Lower lobe of right lung (tissue), 2 donors: ENCODE measurements around the gene C8A. TPM values are rescaled to one million over a fixed set of nuclear protein-coding genes. Genes with fewer than 3 reads are reported as not detected.

ENCODE experiments used
- ATAC-seq, 2 donors: fragments of 200-7000 bp; cut with Tn5 transposase; one replicate each; pipeline ENCODE4 v1.9.1; 2020 to 2022; ENCODE audit warnings: mild to moderate bottlenecking in 2 of 2, moderate library complexity in 2 of 2
- DNase-seq: peaks from one replicate; pipeline ENCODE4 v3.0.0-alpha.2; 2020
- H3K27ac ChIP-seq: fragments of 200-600 bp; one replicate; pipeline ENCODE4 v1.8.0; 2022
- H3K27me3 ChIP-seq: fragments of 200-600 bp; one replicate; pipeline ENCODE4 v1.8.0; 2022; ENCODE audit warnings: low read depth
- H3K36me3 ChIP-seq: fragments of 200-600 bp; one replicate; pipeline ENCODE4 v1.8.0; 2022; ENCODE audit warnings: mild to moderate bottlenecking
- H3K4me1 ChIP-seq: fragments of 200-600 bp; one replicate; pipeline ENCODE4 v1.8.0; 2022
- H3K4me3 ChIP-seq: fragments of 200-600 bp; one replicate; pipeline ENCODE4 v1.8.0; 2022; ENCODE audit warnings: mild to moderate bottlenecking
- H3K9me3 ChIP-seq: fragments of 200-600 bp; one replicate; pipeline ENCODE4 v1.8.0; 2022
- CTCF ChIP-seq: fragments of 200-600 bp; IDR thresholded peaks from one replicate; pipeline ENCODE4 v1.8.0; 2022; ENCODE audit warnings: antibody characterized with exemption, mild to moderate bottlenecking
- intact Hi-C: fragments of 100-400 bp; cut with DNase I; formaldehyde crosslinking; loops from one replicate; pipeline ENCODE4 v1.11.0; 2022
- total RNA-seq: library from RNA; stranded (reverse); fragmentation: NEBNext Ultra II Directional; extraction: Animal tissue kit (Norgen Biotek cat#: 25700); gene quantifications from one replicate; pipeline ENCODE4 v1.2.1, GENCODE V29; 2021
- donor health status: DM: no; HTN: yes; CAD: no; lungs with severe emphysema.

The C8A gene
- total RNA-seq, 1 donor from 2014 or later: not detected

- intact Hi-C loops: no loop called here
- Histone ChIP-seq H3K4me3 (no peak overlapping the region), H3K36me3 (no peaks in the 10 kb centered on the region), H3K27me3 (no peaks in the 10 kb centered on the region), H3K27ac (no peak overlapping the region), H3K9me3 (no peaks in the 10 kb centered on the region), H3K4me1 (peaks cover 9% of the 10 kb centered on the region)
- DNase-seq: no peak
- ATAC-seq: no peak
- TF ChIP-seq CTCF: no peak
Observed at GRCh38 chr1:56898879-56899278, 44.3 kb downstream of the C8A start.

GRCh38 chr1:56901716-56902115 lies 47.1 kb downstream of the C8A start:
- Histone ChIP-seq H3K4me1 (peaks cover 9% of the 10 kb centered on the region), H3K27ac (no peak overlapping the region), H3K36me3 (no peaks in the 10 kb centered on the region), H3K4me3 (no peak overlapping the region), H3K27me3 (no peaks in the 10 kb centered on the region), H3K9me3 (no peaks in the 10 kb centered on the region)
- DNase-seq (no peak), ATAC-seq (peak; percentile 68 to 77)
- intact Hi-C loops: no loop called here
- no peak for TF ChIP-seq CTCF

GRCh38 chr1:56903778-56904177 lies 49.2 kb downstream of the C8A start:
- no peak overlapping the region for H3K4me3 ChIP-seq
- DNase-seq: no peak
- TF ChIP-seq CTCF: no peak
- no peak for ATAC-seq
- intact Hi-C loops: no loop called here
- H3K27me3 ChIP-seq: no peaks in the 10 kb centered on the region
- no peaks in the 10 kb centered on the region for H3K4me1 ChIP-seq
- H3K9me3 ChIP-seq: no peaks in the 10 kb centered on the region
- no peaks in the 10 kb centered on the region for H3K36me3 ChIP-seq
- H3K27ac ChIP-seq: no peak overlapping the region

GRCh38 chr1:56904663-56905397 lies 50.2 kb downstream of the C8A start:
- TF ChIP-seq CTCF: no peak
- no peak overlapping the region for H3K27ac ChIP-seq

GRCh38 chr1:56905667-56906066 lies 51.1 kb downstream of the C8A start:
- intact Hi-C loops: no loop called here
- no peak for TF ChIP-seq CTCF
- no peak for ATAC-seq
- H3K36me3 ChIP-seq: no peaks in the 10 kb centered on the region
- H3K4me1 ChIP-seq: peaks cover 6% of the 10 kb centered on the region
- no peaks in the 10 kb centered on the region for H3K27me3 ChIP-seq
- H3K4me3 ChIP-seq: no peak overlapping the region
- no peak for DNase-seq
- H3K27ac ChIP-seq: no peak overlapping the region
- H3K9me3 ChIP-seq: no peaks in the 10 kb centered on the region

More at GRCh38 chr1:56904663-56905397, 50.2 kb downstream of the C8A start:
- intact Hi-C loops: no loop called here
- H3K27me3 ChIP-seq: no peaks in the 10 kb centered on the region
- ATAC-seq (no peak), DNase-seq (no peak)
- H3K36me3 ChIP-seq: no peaks in the 10 kb centered on the region
- H3K4me3 ChIP-seq: no peak overlapping the region
- no peaks in the 10 kb centered on the region for H3K9me3 ChIP-seq
- H3K4me1 ChIP-seq: no peaks in the 10 kb centered on the region
